Measurements from ENCODE around the gene SAMD4B.
A peak's percentile ranks its signal among the peaks of the same experiment; 100 is the strongest.
"Not testable (repeated sequence)": the region's sequence is repeated elsewhere in the genome, so short reads cannot be mapped to it uniquely, and the experiment has no call there.

The SAMD4B gene

GRCh38 chr19:39314016-39314728, 28.0 kb upstream of the SAMD4B start:
- no peak for DNase-seq

- DNase-seq = no peak
Measured at GRCh38 chr19:39315933-39316332, 26.3 kb upstream of the SAMD4B start.

GRCh38 chr19:39316627-39317321, 25.4 kb upstream of the SAMD4B start:
- no peak for DNase-seq

- DNase-seq = no peak
Measured at GRCh38 chr19:39317476-39317875, 24.7 kb upstream of the SAMD4B start.

GRCh38 chr19:39318071-39318470, 24.1 kb upstream of the SAMD4B start:
- DNase-seq = no peak

GRCh38 chr19:39318690-39319089, 23.5 kb upstream of the SAMD4B start:
- DNase-seq = no peak

GRCh38 chr19:39319098-39319891, 22.9 kb upstream of the SAMD4B start:
- no peak for DNase-seq

GRCh38 chr19:39319892-39320248, 22.4 kb upstream of the SAMD4B start:
- DNase-seq = no peak

GRCh38 chr19:39321117-39321831, 20.9 kb upstream of the SAMD4B start:
- no peak for DNase-seq

GRCh38 chr19:39321832-39322176, 20.4 kb upstream of the SAMD4B start:
- no peak for DNase-seq

GRCh38 chr19:39324242-39324842, 17.9 kb upstream of the SAMD4B start:
- DNase-seq = no peak

- DNase-seq = no peak
Measured at GRCh38 chr19:39325778-39326665, 16.2 kb upstream of the SAMD4B start.

GRCh38 chr19:39327363-39328045, 14.7 kb upstream of the SAMD4B start:
- DNase-seq = no peak

GRCh38 chr19:39328046-39328705, 14.0 kb upstream of the SAMD4B start:
- peak; percentile 63 for DNase-seq

- no peak for DNase-seq
Measured at GRCh38 chr19:39329948-39330347, 12.3 kb upstream of the SAMD4B start.

GRCh38 chr19:39332293-39332692, 9.9 kb upstream of the SAMD4B start:
- DNase-seq = no peak

- DNase-seq = not testable (repeated sequence)
Measured at GRCh38 chr19:39332738-39333137, 9.5 kb upstream of the SAMD4B start.

GRCh38 chr19:39333507-39333906, 8.7 kb upstream of the SAMD4B start:
- DNase-seq = no peak

GRCh38 chr19:39334444-39334976, 7.7 kb upstream of the SAMD4B start:
- no peak for DNase-seq

- no peak for DNase-seq
Measured at GRCh38 chr19:39335168-39335548, 7.1 kb upstream of the SAMD4B start.
